WTC11 (cell line): ENCODE data around the gene FGF12. TPM values are rescaled to one million over a fixed set of nuclear protein-coding genes. Genes with fewer than 3 reads are reported as not detected.

Experiments used
- ATAC-seq: fragments of 200-7000 bp; cut with Tn5 transposase; 2 replicates; pipeline ENCODE4 v1.10.0; 2021; ENCODE audit warnings: mild to moderate bottlenecking, moderate library complexity
- CTCF ChIA-PET: fragments of 300-600 bp; sonication (Branson Sonifier 250); formaldehyde crosslinking; loops from one replicate; lab custom pipeline; 2021; ENCODE audit warnings: antibody characterized with exemption; lab: Charles Lee
- POLR2A ChIA-PET: fragments of 350-600 bp; sonication (Branson Sonifier 250); formaldehyde crosslinking; loops from one replicate; lab custom pipeline; 2021; ENCODE audit warnings: antibody characterized with exemption; lab: Charles Lee
- DNase-seq: peaks from one replicate; pipeline ENCODE4 v3.0.0; 2021; ENCODE audit warnings: low spot score
- H3K27ac Mint-ChIP-seq: 2 replicates; pipeline ENCODE4 v1.8.0; 2021; ENCODE audit warnings: mixed read lengths
- H3K27me3 Mint-ChIP-seq: 2 replicates; pipeline ENCODE4 v1.8.0; 2021; ENCODE audit warnings: low read depth, mild to moderate bottlenecking, moderate library complexity, mixed read lengths
- H3K36me3 Mint-ChIP-seq: 2 replicates; pipeline ENCODE4 v1.8.0; 2021; ENCODE audit warnings: mixed read lengths
- H3K4me1 Mint-ChIP-seq: 2 replicates; pipeline ENCODE4 v1.8.0; 2022; ENCODE audit warnings: mixed read lengths
- H3K4me3 Mint-ChIP-seq: 2 replicates; pipeline ENCODE4 v1.8.0; 2021; ENCODE audit warnings: mild to moderate bottlenecking, moderate library complexity, mixed read lengths
- H3K9me3 Mint-ChIP-seq: 2 replicates; pipeline ENCODE4 v1.8.0; 2021; ENCODE audit warnings: mixed read lengths
- ATF1 ChIP-seq: sonication (generic); formaldehyde crosslinking; IDR thresholded peaks from 2 replicates; pipeline ENCODE4 v1.8.1; 2023; ENCODE audit warnings: mild to moderate bottlenecking, moderate library complexity, missing genetic modification reagents
- CBFB ChIP-seq: sonication (generic); formaldehyde crosslinking; IDR thresholded peaks from 2 replicates; pipeline ENCODE4 v1.8.1; 2022; ENCODE audit warnings: mild to moderate bottlenecking, low read depth, missing genetic modification reagents
- CREB1 ChIP-seq: sonication (generic); formaldehyde crosslinking; IDR thresholded peaks from 2 replicates; pipeline ENCODE4 v1.8.0; 2023; ENCODE audit warnings: mild to moderate bottlenecking, missing genetic modification reagents
- CREM ChIP-seq: sonication (generic); formaldehyde crosslinking; IDR thresholded peaks from 2 replicates; pipeline ENCODE4 v1.8.1; 2022; ENCODE audit warnings: mild to moderate bottlenecking, missing genetic modification reagents, moderate library complexity
- FOXJ3 ChIP-seq: sonication (generic); formaldehyde crosslinking; IDR thresholded peaks from 2 replicates; pipeline ENCODE4 v1.9.0; 2021; ENCODE audit warnings: missing genetic modification reagents, mild to moderate bottlenecking, borderline replicate concordance
- FOXK1 ChIP-seq: sonication (generic); formaldehyde crosslinking; IDR thresholded peaks from 2 replicates; pipeline ENCODE4 v1.8.0; 2022; ENCODE audit warnings: mild to moderate bottlenecking, moderate library complexity, missing genetic modification reagents
- FOXP1 ChIP-seq: sonication (generic); formaldehyde crosslinking; IDR thresholded peaks from 2 replicates; pipeline ENCODE4 v1.8.0; 2022; ENCODE audit warnings: missing genetic modification reagents, mild to moderate bottlenecking, moderate library complexity, borderline replicate concordance
- GABPB1 ChIP-seq: sonication (generic); formaldehyde crosslinking; IDR thresholded peaks from 2 replicates; pipeline ENCODE4 v1.8.1; 2023; ENCODE audit warnings: mild to moderate bottlenecking, missing genetic modification reagents
- HMGA2 ChIP-seq: fragments of 250-450 bp; sonication (Bioruptor Pico); IDR thresholded peaks from 2 replicates; pipeline ENCODE4 v1.4.0; 2021; ENCODE audit warnings: mild to moderate bottlenecking, moderate library complexity
- JAZF1 ChIP-seq: fragments of 250-450 bp; sonication (Bioruptor Pico); IDR thresholded peaks from 2 replicates; pipeline ENCODE4 v1.9.0; 2021; ENCODE audit warnings: moderate library complexity, mild to moderate bottlenecking, inconsistent platforms
- KAT7 ChIP-seq: sonication (generic); formaldehyde crosslinking; IDR thresholded peaks from 2 replicates; pipeline ENCODE4 v1.8.1; 2023; ENCODE audit warnings: missing genetic modification reagents, mild to moderate bottlenecking, borderline replicate concordance
- MYBL2 ChIP-seq: sonication (generic); formaldehyde crosslinking; IDR thresholded peaks from 2 replicates; pipeline ENCODE4 v1.8.1; 2023; ENCODE audit warnings: mild to moderate bottlenecking, moderate library complexity, missing genetic modification reagents
- NFE2L1 ChIP-seq: sonication (generic); formaldehyde crosslinking; IDR thresholded peaks from 2 replicates; pipeline ENCODE4 v1.8.1; 2023; ENCODE audit warnings: missing genetic modification reagents
- RELA ChIP-seq: sonication (generic); formaldehyde crosslinking; IDR thresholded peaks from 2 replicates; pipeline ENCODE4 v1.8.1; 2022; ENCODE audit warnings: missing genetic modification reagents, mild to moderate bottlenecking, borderline replicate concordance
- SOX15 ChIP-seq: fragments of 250-450 bp; sonication (Bioruptor Pico); IDR thresholded peaks from 2 replicates; pipeline ENCODE4 v1.9.0; 2021; ENCODE audit warnings: mild to moderate bottlenecking
- TEAD1 ChIP-seq: sonication (generic); formaldehyde crosslinking; IDR thresholded peaks from 2 replicates; pipeline ENCODE4 v1.8.0; 2022; ENCODE audit warnings: mild to moderate bottlenecking, missing genetic modification reagents
- TP53 ChIP-seq: sonication (generic); formaldehyde crosslinking; IDR thresholded peaks from 2 replicates; pipeline ENCODE4 v1.8.1; 2023; ENCODE audit warnings: mild to moderate bottlenecking, missing genetic modification reagents
- ZNF219 ChIP-seq: sonication (generic); formaldehyde crosslinking; IDR thresholded peaks from 2 replicates; pipeline ENCODE4 v1.8.0; 2023; ENCODE audit warnings: missing genetic modification reagents, mild to moderate bottlenecking, borderline replicate concordance
- ZNF416 ChIP-seq: fragments of 250-450 bp; sonication (Bioruptor Pico); IDR thresholded peaks from 2 replicates; pipeline ENCODE4 v1.9.0; 2021; ENCODE audit warnings: mild to moderate bottlenecking, inconsistent platforms
- total RNA-seq: library from RNA; stranded (reverse); gene quantifications from 3 replicates; pipeline ENCODE4 v1.2.3, GENCODE V29; 2021
- TF ChIP-seq, protein P1 (sequence below): sonication (generic); formaldehyde crosslinking; IDR thresholded peaks from 2 replicates; pipeline ENCODE4 v1.8.1; 2022; ENCODE audit warnings: mild to moderate bottlenecking, missing genetic modification reagents, moderate library complexity, borderline replicate concordance
- TF ChIP-seq, protein P2 (sequence below): fragments of 250-450 bp; sonication (Bioruptor Pico); IDR thresholded peaks from 2 replicates; pipeline ENCODE4 v1.9.0; 2021; ENCODE audit warnings: mild to moderate bottlenecking
- TF ChIP-seq, protein P3 (sequence below): sonication (generic); formaldehyde crosslinking; IDR thresholded peaks from 2 replicates; pipeline ENCODE4 v1.8.1; 2022; ENCODE audit warnings: mild to moderate bottlenecking, moderate library complexity, missing genetic modification reagents
- TF ChIP-seq, protein P4 (sequence below): sonication (generic); formaldehyde crosslinking; IDR thresholded peaks from 2 replicates; pipeline ENCODE4 v1.8.0; 2022; ENCODE audit warnings: mild to moderate bottlenecking, missing genetic modification reagents
- TF ChIP-seq, protein P5 (sequence below): fragments of 250-450 bp; sonication (Bioruptor Pico); IDR thresholded peaks from 2 replicates; pipeline ENCODE4 v1.9.0; 2021; ENCODE audit warnings: mild to moderate bottlenecking, borderline replicate concordance
- TF ChIP-seq, protein P6 (sequence below): fragments of 200-600 bp; IDR thresholded peaks from 2 replicates; pipeline ENCODE4 v1.8.0; 2022; ENCODE audit warnings: antibody characterized with exemption
- TF ChIP-seq, protein P7 (sequence below): fragments of 250-450 bp; sonication (Bioruptor Pico); IDR thresholded peaks from 2 replicates; pipeline ENCODE4 v1.9.0; 2021; ENCODE audit warnings: mild to moderate bottlenecking

Gene FGF12
- total RNA-seq, 1 experiment from 2014 or later = 13.5 TPM

DNA sequence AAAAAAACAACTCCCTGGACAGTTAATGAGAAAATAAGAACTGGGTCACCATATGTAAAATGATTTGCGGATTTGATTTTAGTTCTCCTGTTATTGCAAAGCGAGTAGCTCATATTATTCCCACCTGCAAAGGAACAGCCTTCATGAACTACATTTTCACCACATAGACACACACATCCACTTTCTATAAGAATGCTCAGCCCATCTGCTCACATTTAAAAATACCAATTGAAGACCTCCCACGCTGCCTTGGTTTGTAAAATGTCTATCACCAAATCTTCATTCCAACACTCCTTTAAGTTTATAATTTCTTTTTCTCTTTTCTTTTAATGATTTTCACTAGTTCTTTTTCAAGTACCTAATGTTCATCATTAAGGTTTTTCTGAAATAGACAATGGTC is 148.6 kb downstream of the FGF12 start (continued):
- TF ChIP-seq, protein P1, sequence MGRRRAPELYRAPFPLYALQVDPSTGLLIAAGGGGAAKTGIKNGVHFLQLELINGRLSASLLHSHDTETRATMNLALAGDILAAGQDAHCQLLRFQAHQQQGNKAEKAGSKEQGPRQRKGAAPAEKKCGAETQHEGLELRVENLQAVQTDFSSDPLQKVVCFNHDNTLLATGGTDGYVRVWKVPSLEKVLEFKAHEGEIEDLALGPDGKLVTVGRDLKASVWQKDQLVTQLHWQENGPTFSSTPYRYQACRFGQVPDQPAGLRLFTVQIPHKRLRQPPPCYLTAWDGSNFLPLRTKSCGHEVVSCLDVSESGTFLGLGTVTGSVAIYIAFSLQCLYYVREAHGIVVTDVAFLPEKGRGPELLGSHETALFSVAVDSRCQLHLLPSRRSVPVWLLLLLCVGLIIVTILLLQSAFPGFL (CRISPR knock-in tag) = no peak
- no peak for TF ChIP-seq TP53 (CRISPR knock-in tag)
- TF ChIP-seq TEAD1 (CRISPR knock-in tag) = no peak
- TF ChIP-seq, protein P2, sequence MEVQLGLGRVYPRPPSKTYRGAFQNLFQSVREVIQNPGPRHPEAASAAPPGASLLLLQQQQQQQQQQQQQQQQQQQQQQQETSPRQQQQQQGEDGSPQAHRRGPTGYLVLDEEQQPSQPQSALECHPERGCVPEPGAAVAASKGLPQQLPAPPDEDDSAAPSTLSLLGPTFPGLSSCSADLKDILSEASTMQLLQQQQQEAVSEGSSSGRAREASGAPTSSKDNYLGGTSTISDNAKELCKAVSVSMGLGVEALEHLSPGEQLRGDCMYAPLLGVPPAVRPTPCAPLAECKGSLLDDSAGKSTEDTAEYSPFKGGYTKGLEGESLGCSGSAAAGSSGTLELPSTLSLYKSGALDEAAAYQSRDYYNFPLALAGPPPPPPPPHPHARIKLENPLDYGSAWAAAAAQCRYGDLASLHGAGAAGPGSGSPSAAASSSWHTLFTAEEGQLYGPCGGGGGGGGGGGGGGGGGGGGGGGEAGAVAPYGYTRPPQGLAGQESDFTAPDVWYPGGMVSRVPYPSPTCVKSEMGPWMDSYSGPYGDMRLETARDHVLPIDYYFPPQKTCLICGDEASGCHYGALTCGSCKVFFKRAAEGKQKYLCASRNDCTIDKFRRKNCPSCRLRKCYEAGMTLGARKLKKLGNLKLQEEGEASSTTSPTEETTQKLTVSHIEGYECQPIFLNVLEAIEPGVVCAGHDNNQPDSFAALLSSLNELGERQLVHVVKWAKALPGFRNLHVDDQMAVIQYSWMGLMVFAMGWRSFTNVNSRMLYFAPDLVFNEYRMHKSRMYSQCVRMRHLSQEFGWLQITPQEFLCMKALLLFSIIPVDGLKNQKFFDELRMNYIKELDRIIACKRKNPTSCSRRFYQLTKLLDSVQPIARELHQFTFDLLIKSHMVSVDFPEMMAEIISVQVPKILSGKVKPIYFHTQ (CRISPR knock-in tag) = no peak
- TF ChIP-seq JAZF1 (CRISPR knock-in tag) = no peak
- no peak for TF ChIP-seq ATF1 (CRISPR knock-in tag)
- TF ChIP-seq GABPB1 = no peak
- no peak for TF ChIP-seq FOXJ3
- TF ChIP-seq, protein P3, sequence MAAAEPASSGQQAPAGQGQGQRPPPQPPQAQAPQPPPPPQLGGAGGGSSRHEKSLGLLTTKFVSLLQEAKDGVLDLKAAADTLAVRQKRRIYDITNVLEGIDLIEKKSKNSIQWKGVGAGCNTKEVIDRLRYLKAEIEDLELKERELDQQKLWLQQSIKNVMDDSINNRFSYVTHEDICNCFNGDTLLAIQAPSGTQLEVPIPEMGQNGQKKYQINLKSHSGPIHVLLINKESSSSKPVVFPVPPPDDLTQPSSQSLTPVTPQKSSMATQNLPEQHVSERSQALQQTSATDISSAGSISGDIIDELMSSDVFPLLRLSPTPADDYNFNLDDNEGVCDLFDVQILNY = no peak
- TF ChIP-seq RELA (CRISPR knock-in tag) = no peak
- TF ChIP-seq, all 79 proteins: peak for 0

DNA sequence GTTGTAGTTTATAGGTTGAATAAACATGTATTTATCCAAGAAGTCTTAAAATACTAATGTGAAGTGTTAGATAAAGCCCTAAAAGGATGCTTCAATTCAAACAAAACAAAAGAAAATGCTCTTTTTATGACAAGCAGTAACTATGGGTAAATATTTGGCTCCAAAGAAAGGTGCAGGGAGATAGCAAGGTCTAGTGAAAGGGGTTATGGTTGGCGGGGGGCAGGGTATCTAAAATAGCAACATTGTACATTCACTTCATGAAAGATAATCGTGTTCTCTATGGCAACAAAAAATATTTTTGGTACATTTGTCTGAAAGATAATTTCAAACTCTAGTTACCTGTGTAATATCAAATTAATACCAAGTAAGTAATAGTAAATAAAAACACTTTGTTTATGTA is 149.5 kb downstream of the FGF12 start:
- Mint-ChIP-seq H3K4me1 (no peaks in the 10 kb centered on the region), H3K27me3 (no peaks in the 10 kb centered on the region), H3K4me3 (no peak overlapping the region), H3K36me3 (no peaks in the 10 kb centered on the region), H3K9me3 (peaks cover 21% of the 10 kb centered on the region), H3K27ac (no peak overlapping the region)
- no peak for DNase-seq
- POLR2A ChIA-PET = no interaction called here
- TF ChIP-seq, protein P4, sequence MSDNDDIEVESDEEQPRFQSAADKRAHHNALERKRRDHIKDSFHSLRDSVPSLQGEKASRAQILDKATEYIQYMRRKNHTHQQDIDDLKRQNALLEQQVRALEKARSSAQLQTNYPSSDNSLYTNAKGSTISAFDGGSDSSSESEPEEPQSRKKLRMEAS (CRISPR knock-in tag) = no peak
- TF ChIP-seq, protein P5, sequence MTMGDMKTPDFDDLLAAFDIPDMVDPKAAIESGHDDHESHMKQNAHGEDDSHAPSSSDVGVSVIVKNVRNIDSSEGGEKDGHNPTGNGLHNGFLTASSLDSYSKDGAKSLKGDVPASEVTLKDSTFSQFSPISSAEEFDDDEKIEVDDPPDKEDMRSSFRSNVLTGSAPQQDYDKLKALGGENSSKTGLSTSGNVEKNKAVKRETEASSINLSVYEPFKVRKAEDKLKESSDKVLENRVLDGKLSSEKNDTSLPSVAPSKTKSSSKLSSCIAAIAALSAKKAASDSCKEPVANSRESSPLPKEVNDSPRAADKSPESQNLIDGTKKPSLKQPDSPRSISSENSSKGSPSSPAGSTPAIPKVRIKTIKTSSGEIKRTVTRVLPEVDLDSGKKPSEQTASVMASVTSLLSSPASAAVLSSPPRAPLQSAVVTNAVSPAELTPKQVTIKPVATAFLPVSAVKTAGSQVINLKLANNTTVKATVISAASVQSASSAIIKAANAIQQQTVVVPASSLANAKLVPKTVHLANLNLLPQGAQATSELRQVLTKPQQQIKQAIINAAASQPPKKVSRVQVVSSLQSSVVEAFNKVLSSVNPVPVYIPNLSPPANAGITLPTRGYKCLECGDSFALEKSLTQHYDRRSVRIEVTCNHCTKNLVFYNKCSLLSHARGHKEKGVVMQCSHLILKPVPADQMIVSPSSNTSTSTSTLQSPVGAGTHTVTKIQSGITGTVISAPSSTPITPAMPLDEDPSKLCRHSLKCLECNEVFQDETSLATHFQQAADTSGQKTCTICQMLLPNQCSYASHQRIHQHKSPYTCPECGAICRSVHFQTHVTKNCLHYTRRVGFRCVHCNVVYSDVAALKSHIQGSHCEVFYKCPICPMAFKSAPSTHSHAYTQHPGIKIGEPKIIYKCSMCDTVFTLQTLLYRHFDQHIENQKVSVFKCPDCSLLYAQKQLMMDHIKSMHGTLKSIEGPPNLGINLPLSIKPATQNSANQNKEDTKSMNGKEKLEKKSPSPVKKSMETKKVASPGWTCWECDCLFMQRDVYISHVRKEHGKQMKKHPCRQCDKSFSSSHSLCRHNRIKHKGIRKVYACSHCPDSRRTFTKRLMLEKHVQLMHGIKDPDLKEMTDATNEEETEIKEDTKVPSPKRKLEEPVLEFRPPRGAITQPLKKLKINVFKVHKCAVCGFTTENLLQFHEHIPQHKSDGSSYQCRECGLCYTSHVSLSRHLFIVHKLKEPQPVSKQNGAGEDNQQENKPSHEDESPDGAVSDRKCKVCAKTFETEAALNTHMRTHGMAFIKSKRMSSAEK (CRISPR knock-in tag) = no peak
- no peak for TF ChIP-seq NFE2L1
- TF ChIP-seq CREB1 (CRISPR knock-in tag) = no peak
- TF ChIP-seq HMGA2 (CRISPR knock-in tag) = no peak
- TF ChIP-seq, protein P6, sequence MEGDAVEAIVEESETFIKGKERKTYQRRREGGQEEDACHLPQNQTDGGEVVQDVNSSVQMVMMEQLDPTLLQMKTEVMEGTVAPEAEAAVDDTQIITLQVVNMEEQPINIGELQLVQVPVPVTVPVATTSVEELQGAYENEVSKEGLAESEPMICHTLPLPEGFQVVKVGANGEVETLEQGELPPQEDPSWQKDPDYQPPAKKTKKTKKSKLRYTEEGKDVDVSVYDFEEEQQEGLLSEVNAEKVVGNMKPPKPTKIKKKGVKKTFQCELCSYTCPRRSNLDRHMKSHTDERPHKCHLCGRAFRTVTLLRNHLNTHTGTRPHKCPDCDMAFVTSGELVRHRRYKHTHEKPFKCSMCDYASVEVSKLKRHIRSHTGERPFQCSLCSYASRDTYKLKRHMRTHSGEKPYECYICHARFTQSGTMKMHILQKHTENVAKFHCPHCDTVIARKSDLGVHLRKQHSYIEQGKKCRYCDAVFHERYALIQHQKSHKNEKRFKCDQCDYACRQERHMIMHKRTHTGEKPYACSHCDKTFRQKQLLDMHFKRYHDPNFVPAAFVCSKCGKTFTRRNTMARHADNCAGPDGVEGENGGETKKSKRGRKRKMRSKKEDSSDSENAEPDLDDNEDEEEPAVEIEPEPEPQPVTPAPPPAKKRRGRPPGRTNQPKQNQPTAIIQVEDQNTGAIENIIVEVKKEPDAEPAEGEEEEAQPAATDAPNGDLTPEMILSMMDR = no peak
- TF ChIP-seq, protein P7, sequence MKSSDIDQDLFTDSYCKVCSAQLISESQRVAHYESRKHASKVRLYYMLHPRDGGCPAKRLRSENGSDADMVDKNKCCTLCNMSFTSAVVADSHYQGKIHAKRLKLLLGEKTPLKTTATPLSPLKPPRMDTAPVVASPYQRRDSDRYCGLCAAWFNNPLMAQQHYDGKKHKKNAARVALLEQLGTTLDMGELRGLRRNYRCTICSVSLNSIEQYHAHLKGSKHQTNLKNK (CRISPR knock-in tag) = no peak
- no peak for TF ChIP-seq CREM (CRISPR knock-in tag)
- no peak for TF ChIP-seq FOXJ3
- TF ChIP-seq ZNF416 (CRISPR knock-in tag) = no peak
- TF ChIP-seq FOXP1 = no peak
- TF ChIP-seq SOX15 (CRISPR knock-in tag) = no peak
- TF ChIP-seq FOXK1 (CRISPR knock-in tag) = no peak
- no peak for TF ChIP-seq CBFB
- no peak for TF ChIP-seq MYBL2 (CRISPR knock-in tag)
- no peak for TF ChIP-seq TEAD1 (CRISPR knock-in tag)
- no peak for TF ChIP-seq KAT7 (CRISPR knock-in tag)
- TF ChIP-seq ZNF219 (CRISPR knock-in tag) = no peak
- no peak for ATAC-seq
- CTCF ChIA-PET = no interaction called here
